Measurements from ENCODE around the gene HTT-AS.

The HTT-AS gene

DNA sequence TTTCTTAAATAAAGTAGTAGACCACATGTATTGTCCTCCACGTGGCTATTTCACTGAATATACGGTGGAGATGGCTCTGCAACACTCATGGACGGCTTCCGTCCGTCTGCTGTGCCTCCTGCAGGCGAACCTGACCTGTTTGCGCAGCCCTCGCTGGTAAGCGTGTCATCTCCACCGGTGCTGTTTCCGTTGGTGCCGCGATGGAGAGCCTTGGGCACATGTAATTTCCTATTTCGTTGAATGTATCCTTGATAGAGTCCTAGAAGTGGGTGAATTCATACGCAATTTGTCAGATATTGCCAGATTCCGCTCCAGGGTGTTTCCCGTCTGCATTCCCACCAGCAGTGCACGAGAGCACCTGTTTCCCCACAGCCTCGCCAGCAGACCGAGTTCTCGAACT is 48.5 kb downstream of the HTT-AS start:
- no peak for DNase-seq

DNA sequence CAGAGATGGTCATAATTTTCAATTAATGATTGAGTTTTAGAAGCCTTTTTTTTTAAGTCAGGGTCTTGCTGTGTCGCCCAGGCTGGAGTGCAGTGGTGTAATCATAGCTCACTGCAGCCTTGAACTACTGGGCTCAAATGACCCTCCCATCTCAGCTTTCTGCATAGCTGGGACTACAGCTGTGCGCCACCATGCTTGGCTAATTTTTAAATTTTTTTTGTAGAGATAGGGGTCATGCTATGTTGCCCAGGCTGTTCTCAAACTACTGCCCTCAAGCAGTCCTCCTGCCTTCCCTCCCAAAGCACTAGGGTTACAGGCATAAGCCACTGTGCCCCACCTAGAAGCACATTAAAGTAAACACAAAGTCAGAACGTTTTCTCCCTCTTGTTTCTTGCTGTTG is 51.7 kb downstream of the HTT-AS start:
- DNase-seq, result no peak

GRCh38 chr4:3022112-3022511 is 52.2 kb downstream of the HTT-AS start:
- no peak for DNase-seq

DNA sequence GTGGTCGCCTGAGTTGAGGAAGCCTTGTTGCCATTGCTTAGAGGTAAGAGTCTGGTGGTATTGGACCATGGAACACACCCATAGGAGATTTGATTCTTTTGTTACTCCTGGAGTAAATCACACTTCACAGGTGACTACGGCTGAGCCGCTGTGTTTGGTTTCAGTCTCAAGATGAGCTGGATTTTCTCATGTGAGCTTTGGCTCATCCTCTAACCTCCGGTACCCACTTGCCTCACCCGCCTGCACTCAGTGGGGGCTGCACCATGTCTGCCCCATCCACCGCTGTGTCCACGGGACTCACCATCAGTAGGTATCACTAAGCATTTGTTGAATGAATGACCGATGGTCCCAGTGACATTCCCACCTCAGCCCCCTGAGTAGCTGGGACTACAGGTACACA is 52.7 kb downstream of the HTT-AS start:
- no peak for DNase-seq

- no peak for DNase-seq
Measured at GRCh38 chr4:3021127-3021526, 53.2 kb downstream of the HTT-AS start.

DNA sequence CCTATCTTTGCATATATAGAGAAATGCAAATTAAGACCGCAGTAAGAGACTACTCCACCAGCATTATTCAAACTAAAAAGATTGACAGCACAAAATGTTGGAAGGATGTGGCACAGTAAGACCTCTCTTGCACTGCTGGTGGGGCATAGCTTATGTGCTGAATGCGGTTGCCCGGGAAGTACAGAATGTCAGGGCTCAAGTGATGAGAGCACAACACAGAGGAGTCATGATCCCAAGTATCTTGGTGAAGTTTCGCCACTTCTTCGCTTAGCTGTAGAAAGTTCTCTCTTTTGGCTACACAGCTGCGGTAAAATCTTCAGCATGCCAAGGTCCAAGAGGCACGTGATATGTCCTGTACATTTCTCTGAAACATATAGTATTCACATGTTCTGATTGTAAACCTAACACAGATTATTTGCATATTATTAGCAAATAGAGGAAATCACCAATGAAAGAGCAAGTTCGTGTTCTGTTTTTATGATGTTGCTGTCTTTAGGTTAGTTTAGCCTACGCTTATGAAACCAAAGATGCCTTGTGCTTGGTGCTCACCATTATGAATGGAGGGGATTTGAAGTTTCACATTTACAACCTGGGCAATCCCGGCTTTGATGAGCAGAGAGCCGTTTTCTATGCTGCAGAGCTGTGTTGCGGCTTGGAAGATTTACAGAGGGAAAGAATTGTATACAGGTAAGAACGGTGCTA is 55.0 kb downstream of the HTT-AS start:
- peak; percentile 11 to 39 for DNase-seq

GRCh38 chr4:3017504-3017903 is 56.8 kb downstream of the HTT-AS start:
- no peak for DNase-seq

- DNase-seq, result no peak
Measured at GRCh38 chr4:3016961-3017360, 57.4 kb downstream of the HTT-AS start.

GRCh38 chr4:3013839-3014350 is 60.4 kb downstream of the HTT-AS start:
- DNase-seq, result no peak

Data from NCI-H526 (cell line).